OCI-LY7 (cell line): ENCODE data around the gene MGAT5B. TPM values are rescaled to one million over a fixed set of nuclear protein-coding genes. Genes with fewer than 3 reads are reported as not detected.

ENCODE experiments used
- BruUV-seq: library from RNA; stranded (reverse); fragments of 400-500 nt; replicated peaks from 2 replicates; lab custom pipeline; 2021; lab: Mats Ljungman, UMichigan
- CTCF ChIA-PET: fragments of 300-600 bp; sonication (Branson Sonifier 250); formaldehyde crosslinking; loops from one replicate; lab custom pipeline; 2022; ENCODE audit warnings: antibody characterized with exemption; ENCODE audit not compliant: unreplicated experiment; lab: Charles Lee
- POLR2A ChIA-PET: fragments of 300-600 bp; sonication (Branson Sonifier 250); formaldehyde crosslinking; loops from one replicate; lab custom pipeline; 2022; ENCODE audit warnings: antibody characterized with exemption; lab: Charles Lee
- DNase-seq: peaks from one replicate; pipeline ENCODE4 v3.0.0-alpha.2; 2015; ENCODE audit warnings: low spot score
- H2AFZ ChIP-seq: fragments of 200-600 bp; sonication (generic), shearing (Covaris generic); 2 replicates; pipeline ENCODE4 v1.6.1; 2014; ENCODE audit warnings: mild to moderate bottlenecking, antibody characterized with exemption, low read length, moderate library complexity
- H3K27ac ChIP-seq: fragments of 200-600 bp; sonication (generic); 2 replicates; pipeline ENCODE4 v1.5.1; 2014; ENCODE audit warnings: mixed run types, low read depth, mild to moderate bottlenecking, moderate library complexity, low read length, inconsistent platforms; ENCODE audit not compliant: poor library complexity, severe bottlenecking
- H3K36me3 ChIP-seq: fragments of 200-600 bp; sonication (generic); 2 replicates; pipeline ENCODE4 v1.6.1; 2014; ENCODE audit warnings: mild to moderate bottlenecking, antibody characterized with exemption, low read length, moderate library complexity, mixed read lengths; ENCODE audit not compliant: insufficient read depth
- H3K4me1 ChIP-seq: fragments of 200-600 bp; sonication (generic); 2 replicates; pipeline ENCODE4 v1.5.1; 2014; ENCODE audit warnings: mild to moderate bottlenecking, low read length; ENCODE audit not compliant: insufficient read depth, poor library complexity, severe bottlenecking
- H3K4me2 ChIP-seq: fragments of 200-600 bp; sonication (generic); 2 replicates; pipeline ENCODE4 v1.6.1; 2014; ENCODE audit warnings: mild to moderate bottlenecking, low read length
- H3K4me3 ChIP-seq: fragments of 200-600 bp; sonication (generic); 2 replicates; pipeline ENCODE4 v1.5.1; 2014; ENCODE audit warnings: mild to moderate bottlenecking, low read depth, low read length; ENCODE audit not compliant: poor library complexity, severe bottlenecking
- H3K79me2 ChIP-seq: fragments of 200-600 bp; sonication (generic); 2 replicates; pipeline ENCODE4 v1.6.1; 2016; ENCODE audit warnings: low read depth, mild to moderate bottlenecking, low read length, moderate library complexity, mixed read lengths; ENCODE audit not compliant: insufficient read depth
- H3K9me2 ChIP-seq: fragments of 200-600 bp; sonication (generic); 2 replicates; pipeline ENCODE4 v1.6.1; 2016; ENCODE audit warnings: mild to moderate bottlenecking, low read length, mixed read lengths; ENCODE audit not compliant: insufficient read depth
- H3K9me3 ChIP-seq: fragments of 200-600 bp; sonication (generic); 2 replicates; pipeline ENCODE4 v1.6.1; 2014; ENCODE audit warnings: mild to moderate bottlenecking, mixed run types, low read length, mixed read lengths
- H4K20me1 ChIP-seq: fragments of 200-600 bp; sonication (generic); 2 replicates; pipeline ENCODE4 v1.6.1; 2014; ENCODE audit warnings: mild to moderate bottlenecking, antibody characterized with exemption, low read length, moderate library complexity, mixed read lengths; ENCODE audit not compliant: insufficient read depth
- EZH2phosphoT487 ChIP-seq: fragments of 200-600 bp; sonication (generic); IDR thresholded peaks from 2 replicates; pipeline ENCODE4 v1.6.1; 2018; ENCODE audit warnings: low read depth, borderline replicate concordance, mild to moderate bottlenecking, mixed run types, antibody characterized with exemption, low read length, moderate library complexity, mixed read lengths
- intact Hi-C: fragments of 100-400 bp; cut with micrococcal nuclease; formaldehyde crosslinking; loops from one replicate; pipeline ENCODE4 v1.10.0; 2022; ENCODE audit not compliant: unreplicated experiment
- total RNA-seq, 2 experiments: library from RNA; depleted of rRNA in 1 of 2; stranded (reverse); fragments of >200 nt in 1 of 2; shearing (Covaris generic) in 1 of 2; gene quantifications; 2 replicates each; pipeline ENCODE4 v1.2.3, GENCODE V29; 2014 to 2022
- TF ChIP-seq, protein P1 (sequence below): fragments of 200-600 bp; sonication (generic); conservative IDR thresholded peaks from 2 replicates; pipeline ENCODE4 v1.5.1; 2014; ENCODE audit warnings: mild to moderate bottlenecking, antibody characterized with exemption, low read length, moderate library complexity, mixed read lengths

Gene MGAT5B
- total RNA-seq, 2 experiments from 2014 or later: 1.4 to 2.5 TPM

GRCh38 chr17:76922084-76922483 lies 53.9 kb downstream of the MGAT5B start:
- ChIA-PET CTCF (interaction anchor here (0.5 kb wide), 1 partner anchor 858 kb away, joined by 6 read pairs; no protein-coding TSS in a partner anchor), POLR2A (no interaction called here)
- no peak for DNase-seq
- H3K79me2 ChIP-seq: no peaks in the 10 kb centered on the region
- H4K20me1 ChIP-seq: no peaks in the 10 kb centered on the region
- BruUV-seq: no TSS peak
- H3K4me3 ChIP-seq: no peak overlapping the region
- no peaks in the 10 kb centered on the region for H3K9me3 ChIP-seq
- no peaks in the 10 kb centered on the region for H3K9me2 ChIP-seq
- H3K36me3 ChIP-seq: no peaks in the 10 kb centered on the region
- H3K4me2 ChIP-seq: no peak overlapping the region
- H2AFZ ChIP-seq: no peak overlapping the region
- no peaks in the 10 kb centered on the region for H3K4me1 ChIP-seq
- intact Hi-C loops: no loop called here
- TF ChIP-seq, protein P1, sequence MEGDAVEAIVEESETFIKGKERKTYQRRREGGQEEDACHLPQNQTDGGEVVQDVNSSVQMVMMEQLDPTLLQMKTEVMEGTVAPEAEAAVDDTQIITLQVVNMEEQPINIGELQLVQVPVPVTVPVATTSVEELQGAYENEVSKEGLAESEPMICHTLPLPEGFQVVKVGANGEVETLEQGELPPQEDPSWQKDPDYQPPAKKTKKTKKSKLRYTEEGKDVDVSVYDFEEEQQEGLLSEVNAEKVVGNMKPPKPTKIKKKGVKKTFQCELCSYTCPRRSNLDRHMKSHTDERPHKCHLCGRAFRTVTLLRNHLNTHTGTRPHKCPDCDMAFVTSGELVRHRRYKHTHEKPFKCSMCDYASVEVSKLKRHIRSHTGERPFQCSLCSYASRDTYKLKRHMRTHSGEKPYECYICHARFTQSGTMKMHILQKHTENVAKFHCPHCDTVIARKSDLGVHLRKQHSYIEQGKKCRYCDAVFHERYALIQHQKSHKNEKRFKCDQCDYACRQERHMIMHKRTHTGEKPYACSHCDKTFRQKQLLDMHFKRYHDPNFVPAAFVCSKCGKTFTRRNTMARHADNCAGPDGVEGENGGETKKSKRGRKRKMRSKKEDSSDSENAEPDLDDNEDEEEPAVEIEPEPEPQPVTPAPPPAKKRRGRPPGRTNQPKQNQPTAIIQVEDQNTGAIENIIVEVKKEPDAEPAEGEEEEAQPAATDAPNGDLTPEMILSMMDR: no peak
- no peak for TF ChIP-seq EZH2phosphoT487
- H3K27ac ChIP-seq: no peak overlapping the region

- H3K79me2 ChIP-seq: no peaks in the 10 kb centered on the region
- TF ChIP-seq, protein P1: no peak
- no peak for TF ChIP-seq EZH2phosphoT487
- no TSS peak for BruUV-seq
- DNase-seq: no peak
- ChIA-PET POLR2A (interaction anchor here (0.6 kb wide), 2 partner anchors 23 to 225 kb away, joined by 3 to 4 read pairs; no protein-coding TSS in a partner anchor), CTCF (no interaction called here)
- H4K20me1 ChIP-seq: no peaks in the 10 kb centered on the region
- H3K4me1 ChIP-seq: no peaks in the 10 kb centered on the region
- no peaks in the 10 kb centered on the region for H3K36me3 ChIP-seq
- H3K27ac ChIP-seq: no peak overlapping the region
- H3K4me2 ChIP-seq: no peak overlapping the region
- intact Hi-C loops: no loop called here
- no peaks in the 10 kb centered on the region for H3K9me2 ChIP-seq
- H3K4me3 ChIP-seq: no peak overlapping the region
- H2AFZ ChIP-seq: no peak overlapping the region
- H3K9me3 ChIP-seq: no peaks in the 10 kb centered on the region
These were observed 54.8 kb downstream of the MGAT5B start for GRCh38 chr17:76922967-76923366.

GRCh38 chr17:76923491-76923890 lies 55.3 kb downstream of the MGAT5B start:
- H4K20me1 ChIP-seq: no peaks in the 10 kb centered on the region
- no peaks in the 10 kb centered on the region for H3K4me1 ChIP-seq
- H3K9me3 ChIP-seq: no peaks in the 10 kb centered on the region
- H2AFZ ChIP-seq: no peak overlapping the region
- ChIA-PET CTCF (no interaction called here), POLR2A (interaction anchor here (0.6 kb wide), 1 partner anchor 226 kb away, joined by 3 read pairs; no protein-coding TSS in a partner anchor)
- no peak overlapping the region for H3K4me2 ChIP-seq
- no TSS peak for BruUV-seq
- intact Hi-C loops: no loop called here
- no peaks in the 10 kb centered on the region for H3K36me3 ChIP-seq
- TF ChIP-seq, protein P1: no peak
- no peak for TF ChIP-seq EZH2phosphoT487
- H3K27ac ChIP-seq: no peak overlapping the region
- no peaks in the 10 kb centered on the region for H3K79me2 ChIP-seq
- H3K4me3 ChIP-seq: no peak overlapping the region
- no peak for DNase-seq
- no peaks in the 10 kb centered on the region for H3K9me2 ChIP-seq
